GM19328 (cell line): Measurements from ENCODE around the gene NTM.

Experiments used
- ATAC-seq: cut with Tn5 transposase; IDR thresholded peaks from one replicate; pipeline ENCODE4 v1.9.1; 2021; ENCODE audit warnings: mild to moderate bottlenecking, moderate library complexity; ENCODE audit not compliant: unreplicated experiment

The NTM gene

DNA sequence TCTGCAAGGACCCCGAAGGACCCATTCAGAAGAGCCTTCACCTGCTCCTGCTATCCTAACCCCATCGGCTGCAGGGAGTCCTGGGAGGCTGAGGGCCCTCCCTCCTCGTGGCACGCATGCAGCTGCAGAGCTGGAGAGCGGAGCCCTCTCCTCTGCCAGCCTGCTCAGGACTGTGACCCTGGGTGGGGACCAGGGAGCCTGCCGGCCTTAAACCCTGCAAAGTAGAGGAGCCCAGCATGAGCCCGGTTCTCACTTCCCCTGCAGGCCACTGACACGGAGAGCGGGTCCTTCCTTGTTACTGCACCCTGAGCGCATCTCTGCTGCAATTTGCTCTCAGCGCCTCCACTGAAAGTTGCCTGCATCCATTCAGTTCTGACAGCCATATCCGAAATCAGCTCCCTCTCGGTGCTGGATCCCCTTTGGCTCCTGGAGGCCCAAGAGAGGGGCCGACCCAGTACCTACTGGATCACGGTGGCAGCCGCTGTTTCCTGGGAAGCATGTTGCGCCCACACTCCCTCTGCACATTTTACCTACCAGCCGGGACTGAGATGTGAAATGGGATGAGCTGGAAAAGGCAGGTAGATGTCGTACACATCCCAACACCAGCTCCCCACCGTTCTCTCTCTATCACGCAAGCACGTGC, 312.1 kb downstream of the NTM start:
- no peak for ATAC-seq

DNA sequence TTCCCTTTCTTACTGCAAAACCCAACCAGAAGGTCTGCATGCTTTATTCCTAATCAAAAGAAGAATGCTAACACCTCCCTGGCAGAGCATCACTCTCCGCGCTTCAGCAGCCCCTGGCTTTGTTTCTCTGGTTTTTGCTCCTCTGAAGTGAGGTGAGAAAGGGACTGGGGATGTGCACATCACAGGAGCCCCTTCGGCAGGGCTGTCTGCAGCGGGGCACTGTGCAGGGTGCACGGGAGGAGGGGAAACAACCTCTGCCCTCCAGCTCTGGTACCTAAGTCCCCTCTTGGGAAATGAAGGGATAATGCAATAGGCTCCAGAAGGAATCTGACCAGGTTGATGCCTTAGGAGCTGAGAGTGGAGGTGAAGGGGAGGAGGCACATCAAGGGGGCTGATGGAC, 312.7 kb downstream of the NTM start:
- ATAC-seq, result no peak

DNA sequence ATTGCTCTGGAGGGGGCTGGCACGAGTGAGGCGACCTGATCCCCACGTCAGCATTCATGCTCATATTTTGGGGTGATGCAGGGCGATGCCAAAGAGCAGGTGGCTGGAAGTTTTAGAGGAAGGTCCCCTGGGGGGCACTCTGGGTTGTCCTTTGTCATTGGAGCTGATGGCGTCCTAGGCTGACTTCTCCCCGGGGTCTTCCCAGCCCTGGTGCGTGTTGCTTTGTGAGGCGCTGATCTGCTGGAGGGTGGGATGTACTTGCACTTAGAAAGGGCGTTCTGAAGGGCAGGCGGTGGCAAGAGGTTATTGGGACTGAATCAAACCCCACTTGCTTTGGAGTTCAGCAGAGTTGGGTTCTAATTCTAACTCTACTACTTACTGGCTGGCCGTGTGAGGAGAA, 313.3 kb downstream of the NTM start:
- ATAC-seq, result no peak

DNA sequence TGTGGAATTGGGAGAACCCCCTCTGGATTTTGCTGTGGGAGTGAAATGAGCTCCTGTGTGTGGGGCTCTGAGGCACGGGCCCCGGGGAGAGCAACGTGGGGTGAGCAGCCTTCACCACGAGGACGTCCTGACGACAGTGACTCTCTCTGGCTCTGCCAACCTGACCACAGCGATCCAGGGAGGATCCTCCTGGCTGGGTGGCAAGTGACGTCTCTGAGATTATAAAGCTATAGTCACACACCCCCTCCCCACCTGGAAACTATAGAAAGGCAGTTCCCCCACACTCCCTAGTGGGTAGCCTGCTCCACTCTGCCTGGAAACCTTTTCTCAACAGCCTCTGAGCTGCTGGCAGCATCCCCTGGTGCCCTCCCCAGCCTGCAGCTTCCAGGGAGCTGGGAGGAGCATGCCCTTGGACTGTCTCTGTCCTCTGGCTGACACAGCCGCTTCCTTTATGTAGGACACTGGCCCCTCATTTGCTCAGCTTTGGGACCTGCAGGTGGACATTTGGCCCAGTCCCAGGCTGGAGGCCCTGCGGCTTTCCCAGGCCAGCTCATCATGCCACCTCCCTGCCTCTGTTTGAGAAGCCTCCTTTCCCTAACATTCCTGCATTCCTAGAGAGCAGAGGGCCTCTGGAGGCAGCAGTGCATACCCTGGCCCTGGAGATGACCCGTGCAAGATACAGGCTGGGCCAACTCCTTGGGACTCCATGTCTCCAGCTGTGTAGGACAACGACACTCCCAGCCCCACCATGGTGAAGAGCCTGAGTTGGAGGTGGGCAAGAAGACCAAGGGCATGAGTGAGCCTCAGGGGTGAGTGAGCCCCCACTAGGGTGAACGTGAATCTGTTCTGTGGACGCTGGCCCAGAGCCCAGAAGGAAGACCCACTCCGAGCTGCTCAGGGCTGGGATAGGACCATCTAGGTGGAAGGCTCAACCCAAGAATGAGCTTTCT, 314.0 kb downstream of the NTM start:
- ATAC-seq, result no peak

DNA sequence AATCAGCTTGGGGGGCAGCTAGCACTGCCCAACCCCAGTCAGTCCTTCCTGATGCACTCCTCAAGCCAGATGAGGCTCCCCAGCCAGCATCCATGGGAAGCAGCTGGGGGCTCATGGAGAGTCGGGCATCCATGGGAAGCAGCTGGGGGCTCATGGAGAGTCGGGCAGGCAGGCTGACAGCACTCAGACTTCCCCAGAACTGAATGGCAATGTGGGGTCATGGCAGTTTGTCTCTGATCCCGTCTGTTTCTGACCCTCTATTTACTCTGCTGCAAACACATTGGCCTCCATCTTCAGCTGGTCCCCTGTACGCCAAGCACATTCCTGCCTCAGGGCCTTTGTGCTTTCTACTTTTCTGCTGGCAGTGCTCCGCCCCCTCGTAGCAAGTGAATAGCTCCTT, 314.8 kb downstream of the NTM start:
- ATAC-seq, result no peak

DNA sequence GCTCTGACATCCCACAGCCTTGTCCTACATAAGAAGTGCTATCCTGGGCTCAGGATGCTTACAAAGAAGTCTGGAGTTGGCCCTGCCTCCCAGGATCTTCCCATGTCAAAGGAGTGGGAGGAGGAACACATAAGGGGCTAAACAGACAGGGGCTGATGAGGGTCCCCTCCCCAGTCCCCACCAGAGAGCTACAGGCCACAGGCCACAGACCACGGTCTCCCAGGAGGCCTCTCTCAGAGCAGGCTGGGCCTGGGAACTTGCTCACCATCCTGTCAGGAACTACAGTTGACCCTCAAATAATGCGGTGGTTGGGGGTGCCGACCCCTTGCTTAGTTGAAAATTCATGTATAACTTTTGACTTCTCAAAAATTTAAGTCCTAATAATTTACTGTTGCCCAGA, 315.5 kb downstream of the NTM start:
- no peak for ATAC-seq

DNA sequence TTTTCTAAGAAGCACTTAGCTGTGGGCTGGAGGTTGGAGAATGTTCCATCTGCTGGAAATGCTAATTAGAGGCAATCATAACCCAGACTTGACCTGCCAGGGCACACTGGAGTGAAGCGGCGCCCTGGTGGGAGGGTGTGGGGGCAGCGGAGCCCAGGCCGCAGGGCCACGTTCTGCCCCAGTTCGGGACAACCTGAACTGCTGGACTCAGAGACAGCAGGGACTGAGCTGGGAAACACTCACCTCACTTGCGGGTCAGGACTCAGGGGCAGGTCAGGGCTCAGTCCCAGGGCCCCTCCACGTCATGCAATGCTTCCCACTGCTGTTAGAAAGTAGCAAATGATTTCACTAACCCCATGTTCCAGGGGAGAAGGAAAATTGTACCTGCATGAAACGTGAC, 316.4 kb downstream of the NTM start:
- ATAC-seq, result no peak

DNA sequence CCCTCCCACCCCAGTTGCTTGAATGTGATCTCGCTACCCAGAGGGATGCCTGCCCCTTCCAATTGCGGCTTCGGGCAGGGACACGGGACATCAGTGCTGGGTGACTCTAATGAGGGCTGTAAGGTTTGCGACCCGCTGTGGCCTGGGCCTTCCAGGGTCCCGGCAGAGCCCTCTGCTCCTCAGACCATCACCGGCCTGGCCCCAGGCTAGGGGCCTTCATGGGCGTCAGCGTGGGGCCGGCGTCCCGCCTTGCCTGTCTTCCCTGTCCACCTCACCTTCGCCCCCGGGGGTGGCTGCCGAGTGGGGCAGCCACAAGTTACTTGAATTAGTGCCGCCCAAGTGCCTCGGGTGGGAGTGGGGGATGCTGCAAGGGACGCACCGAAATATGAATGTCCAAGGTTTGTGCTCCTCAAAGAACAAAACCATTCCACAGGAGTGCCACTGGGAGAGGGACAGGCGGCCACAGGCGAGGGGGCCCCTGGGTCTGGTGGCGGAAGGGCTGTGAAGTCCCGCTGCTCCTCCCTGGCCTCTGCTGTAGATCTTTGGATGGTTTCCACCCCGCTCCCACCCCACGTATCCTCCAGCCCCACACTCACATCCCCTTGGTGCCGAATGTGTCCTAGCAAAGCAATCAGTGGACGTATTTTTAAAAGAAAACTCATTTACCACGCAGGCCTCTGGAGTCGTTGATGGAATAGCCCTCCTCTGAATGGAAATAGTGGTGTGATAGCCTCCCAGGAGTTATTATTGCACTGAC, 317.1 kb downstream of the NTM start:
- ATAC-seq, result no peak

DNA sequence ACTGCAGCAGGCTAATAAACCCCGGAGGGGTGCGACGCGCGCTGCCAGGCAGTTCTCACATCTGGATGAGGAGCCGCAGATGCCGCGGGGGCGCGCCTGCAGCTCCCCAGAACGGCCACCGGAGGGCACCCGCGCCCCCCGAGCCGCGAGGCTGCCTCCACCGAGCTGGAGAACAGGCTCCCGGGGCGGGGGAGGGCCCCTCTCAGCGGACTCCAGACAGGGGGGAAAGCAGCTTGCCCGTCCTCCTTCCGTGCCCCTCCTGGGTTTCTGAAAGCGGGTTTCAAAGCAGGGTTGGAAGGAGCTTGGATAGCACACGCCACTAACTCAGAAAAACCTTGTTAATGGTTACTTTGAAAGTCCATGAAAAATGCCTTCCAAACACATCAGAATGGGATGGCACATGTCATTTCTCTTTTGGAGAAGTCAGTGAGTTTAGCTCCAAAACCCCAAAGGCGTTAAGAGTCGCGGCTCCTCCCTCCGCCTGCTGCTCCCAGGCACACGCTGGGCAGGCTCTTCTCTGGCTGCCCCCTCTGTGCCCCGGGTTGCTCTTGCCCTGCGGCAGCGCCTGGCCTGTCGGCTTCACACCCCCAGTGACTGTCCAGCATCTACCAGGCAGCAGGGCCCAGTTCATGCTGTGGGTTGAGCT, 317.8 kb downstream of the NTM start:
- peak; percentile 60 for ATAC-seq

DNA sequence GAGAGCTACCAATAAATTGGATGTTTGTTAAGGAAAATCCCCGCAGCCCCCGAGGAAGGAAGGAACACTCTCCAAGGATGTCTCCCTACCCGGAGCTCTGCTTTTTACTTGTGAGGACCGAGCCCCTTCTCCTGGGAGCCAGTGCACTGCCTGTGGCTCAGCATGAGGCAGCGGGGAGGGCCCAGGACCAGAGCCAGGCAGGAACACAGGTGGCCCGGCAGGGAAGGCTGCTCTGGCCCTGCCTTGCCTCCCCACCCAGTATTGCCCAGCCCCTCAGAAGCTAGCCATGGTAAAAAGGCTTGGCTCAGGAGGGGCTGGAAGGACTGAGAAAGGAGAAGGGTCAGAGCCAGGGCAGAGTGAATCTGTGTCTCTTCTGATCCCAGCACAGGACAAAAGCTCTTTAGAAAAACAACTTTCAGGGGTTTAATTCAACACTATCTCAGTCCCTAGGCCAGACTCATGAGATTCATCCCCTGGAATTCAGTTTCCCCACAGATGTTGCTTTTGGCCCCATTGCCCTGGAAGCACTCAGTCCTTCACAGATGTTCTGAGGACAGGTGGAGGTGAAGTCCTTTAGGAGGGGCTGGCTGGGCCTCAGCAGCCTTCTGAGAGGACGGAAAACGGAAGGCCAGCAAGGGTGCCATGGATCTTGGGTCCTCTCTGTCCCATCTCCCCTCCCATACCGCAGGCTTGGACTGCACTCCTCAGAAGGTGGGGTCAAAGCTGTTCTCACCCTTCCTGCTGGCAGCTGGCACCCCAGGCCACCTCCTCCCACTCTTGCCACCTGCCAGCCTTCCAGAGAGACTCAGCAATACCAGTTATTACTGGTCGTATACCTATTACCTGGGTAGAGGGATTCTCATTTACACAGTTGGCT, 318.9 kb downstream of the NTM start:
- no peak for ATAC-seq

DNA sequence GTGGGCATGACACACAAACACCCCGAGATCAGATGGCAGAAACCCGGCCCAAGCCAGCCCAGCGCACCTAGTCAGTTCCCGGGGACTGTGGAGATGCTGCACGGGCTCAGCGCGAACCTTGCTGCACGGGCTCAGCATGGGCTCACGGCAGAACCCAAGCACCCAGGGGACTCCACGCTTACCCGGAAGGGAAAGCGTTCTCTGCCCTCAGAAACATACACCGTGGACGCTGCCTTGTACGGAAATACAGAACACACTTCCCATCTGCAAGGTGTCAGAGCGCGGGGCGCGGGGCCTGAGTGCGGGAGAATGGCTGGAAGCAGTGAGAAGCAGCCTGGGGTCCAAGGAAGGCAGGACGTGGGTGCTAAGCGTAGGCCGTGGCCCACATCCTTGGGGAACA, 319.9 kb downstream of the NTM start:
- ATAC-seq, result no peak

DNA sequence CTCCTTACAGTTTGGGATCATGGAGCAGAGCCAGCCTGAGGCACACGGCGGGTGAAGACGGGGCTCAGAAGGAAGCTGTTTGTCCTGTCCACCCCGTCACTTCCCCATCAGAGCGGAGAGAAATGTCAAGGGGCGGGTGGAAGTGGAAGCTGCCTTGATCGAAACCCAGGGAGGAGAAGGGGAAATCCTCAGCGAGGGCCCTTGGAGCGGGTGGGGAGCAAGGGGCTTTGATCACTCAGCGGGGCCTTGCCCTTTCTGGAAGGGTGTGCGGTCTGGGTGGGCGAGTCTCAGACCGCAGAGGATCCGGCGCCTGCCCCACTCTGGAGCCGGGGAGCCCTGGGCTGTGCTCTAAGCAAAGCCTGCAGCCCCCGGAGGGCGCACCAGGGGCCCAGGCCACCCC, 320.4 kb downstream of the NTM start:
- no peak for ATAC-seq

DNA sequence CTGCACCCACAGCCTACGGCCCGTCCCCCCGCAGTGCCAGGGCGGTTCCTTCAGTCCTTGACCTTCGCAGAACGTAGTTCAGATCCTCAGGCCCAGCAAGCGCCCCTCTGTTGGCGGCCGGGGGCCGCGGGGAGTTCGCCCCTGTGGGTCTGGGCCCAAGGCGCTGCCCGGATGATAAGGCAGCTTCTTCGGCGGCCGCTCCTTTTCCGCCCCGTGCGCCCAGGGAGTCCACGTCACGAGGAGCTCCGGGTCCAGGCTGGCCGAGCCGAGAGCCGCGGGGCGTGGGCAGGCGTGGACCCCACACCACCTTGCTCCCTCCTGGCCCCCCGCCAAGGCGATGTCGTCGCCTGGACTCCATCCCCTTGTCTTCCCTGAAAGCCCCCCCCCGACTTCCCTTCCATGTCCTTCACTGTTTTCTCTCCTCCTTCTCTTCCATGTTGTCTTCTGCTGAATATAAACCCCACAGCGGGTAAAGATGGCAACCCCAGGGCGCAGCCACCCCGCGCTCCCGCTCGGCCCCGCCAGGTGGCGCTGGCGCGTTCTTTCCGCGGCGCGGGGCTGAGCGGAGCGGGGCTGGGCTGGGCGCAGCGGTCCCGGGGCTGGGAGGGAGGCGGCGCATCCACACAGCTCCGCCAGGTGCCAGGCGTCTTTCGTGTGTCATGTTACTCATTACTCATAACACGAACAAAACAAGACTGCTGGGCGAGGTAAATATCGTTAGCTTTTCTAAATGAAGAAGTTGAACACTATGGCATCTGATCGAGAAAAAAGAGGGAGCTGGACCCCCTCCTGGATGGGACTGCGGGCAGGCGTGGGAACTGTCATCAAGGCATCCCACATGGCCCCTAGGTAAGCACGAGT, 321.0 kb downstream of the NTM start:
- no peak for ATAC-seq

DNA sequence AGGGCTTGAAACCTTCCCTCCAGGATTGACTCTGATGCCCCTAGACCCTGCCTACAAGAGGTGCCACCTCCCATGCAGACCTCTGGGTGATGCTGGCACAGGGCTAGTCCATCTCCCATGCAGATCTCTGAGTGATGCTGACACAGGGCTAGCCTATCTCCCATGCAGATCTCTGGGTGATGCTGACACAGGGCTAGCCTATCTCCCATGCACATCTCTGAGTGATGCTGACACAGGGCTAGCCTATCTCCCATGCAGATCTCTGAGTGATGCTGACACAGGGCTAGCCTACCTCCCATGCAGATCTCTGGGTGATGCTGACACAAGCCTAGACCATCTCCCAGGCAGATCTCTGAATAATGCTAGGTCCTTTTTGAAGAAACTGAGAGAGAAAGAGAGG, 321.7 kb downstream of the NTM start:
- no peak for ATAC-seq

DNA sequence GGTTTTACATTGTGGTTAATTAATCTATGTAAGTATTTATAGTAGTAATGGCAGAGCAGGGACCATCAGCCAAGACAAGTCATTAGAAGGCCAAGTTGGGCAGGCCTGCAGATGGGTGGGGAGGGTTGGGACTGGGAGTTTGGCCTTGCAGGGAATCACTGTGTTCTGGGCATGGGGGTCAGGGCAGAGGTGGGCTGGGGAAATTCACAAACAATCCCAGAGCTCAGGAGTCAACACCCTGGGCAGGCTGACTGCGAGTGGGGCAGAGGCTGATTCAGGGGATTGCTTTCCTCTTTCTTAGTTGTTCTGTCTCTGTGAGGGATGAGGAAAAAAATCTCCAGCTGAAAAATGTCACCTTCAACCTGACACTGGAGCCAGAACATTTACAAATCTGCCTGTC, 322.5 kb downstream of the NTM start:
- no peak for ATAC-seq

DNA sequence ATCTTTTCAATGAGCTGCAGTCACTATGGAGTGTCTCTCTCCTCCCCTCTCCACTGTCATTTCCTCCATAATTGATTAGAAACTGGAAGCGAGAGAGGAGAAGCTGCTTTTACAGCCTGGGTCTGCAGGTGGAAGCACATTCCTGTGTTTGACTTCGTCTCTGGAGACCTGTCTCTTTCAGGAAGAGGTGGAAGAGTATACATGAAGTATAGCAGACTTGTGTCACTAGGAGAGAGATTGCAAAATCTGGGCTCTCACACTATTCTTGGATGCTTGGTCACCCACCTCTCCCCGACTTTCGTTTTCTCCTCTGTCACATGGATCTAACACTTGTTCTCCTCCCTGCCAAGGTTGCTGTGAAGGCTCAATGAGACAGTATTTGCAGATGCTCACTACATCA, 323.3 kb downstream of the NTM start:
- ATAC-seq, result no peak

DNA sequence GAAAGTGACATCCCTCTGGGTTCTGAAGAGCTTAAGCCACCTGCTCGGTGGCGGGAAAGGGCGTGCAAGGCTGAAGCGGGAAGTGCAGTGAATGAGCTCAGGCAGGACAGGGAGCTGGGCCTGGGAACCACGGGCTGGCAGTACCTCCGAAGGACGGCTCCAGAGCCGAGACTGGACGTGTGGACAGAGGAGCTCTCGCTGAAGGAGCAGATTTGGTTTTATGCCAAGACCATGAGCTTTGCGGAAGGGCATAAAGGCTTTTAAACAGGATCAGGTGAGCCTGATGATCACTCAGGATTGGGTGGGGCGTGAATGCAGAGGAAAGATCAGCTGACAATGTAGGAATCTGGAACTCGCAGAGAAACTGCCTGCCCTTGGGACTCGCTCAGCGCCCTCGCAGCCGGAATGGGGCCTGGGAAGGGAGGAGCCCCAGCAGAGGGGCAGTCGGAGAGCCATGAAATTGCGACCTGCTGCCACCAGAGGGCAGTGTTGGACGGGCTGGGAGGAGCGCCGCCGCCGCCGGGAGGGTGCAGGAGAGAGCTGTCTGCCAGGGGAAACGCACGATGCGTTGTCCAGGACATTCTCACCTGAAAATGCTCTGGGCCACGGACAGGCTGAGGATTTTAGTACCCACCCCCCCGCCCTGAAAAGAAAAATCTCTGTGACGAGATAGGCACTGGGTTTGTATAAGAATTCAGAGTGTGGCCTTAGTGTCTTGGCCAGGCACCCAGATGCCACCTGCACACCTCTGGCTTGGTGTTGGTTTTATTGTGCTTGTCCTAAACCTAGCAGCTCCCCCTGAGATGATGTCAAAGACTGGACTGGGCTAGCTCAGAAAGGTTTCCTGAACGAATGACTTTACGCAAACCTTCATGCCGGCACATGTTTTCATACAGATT, 324.4 kb downstream of the NTM start:
- ATAC-seq, result peak; percentile 66

DNA sequence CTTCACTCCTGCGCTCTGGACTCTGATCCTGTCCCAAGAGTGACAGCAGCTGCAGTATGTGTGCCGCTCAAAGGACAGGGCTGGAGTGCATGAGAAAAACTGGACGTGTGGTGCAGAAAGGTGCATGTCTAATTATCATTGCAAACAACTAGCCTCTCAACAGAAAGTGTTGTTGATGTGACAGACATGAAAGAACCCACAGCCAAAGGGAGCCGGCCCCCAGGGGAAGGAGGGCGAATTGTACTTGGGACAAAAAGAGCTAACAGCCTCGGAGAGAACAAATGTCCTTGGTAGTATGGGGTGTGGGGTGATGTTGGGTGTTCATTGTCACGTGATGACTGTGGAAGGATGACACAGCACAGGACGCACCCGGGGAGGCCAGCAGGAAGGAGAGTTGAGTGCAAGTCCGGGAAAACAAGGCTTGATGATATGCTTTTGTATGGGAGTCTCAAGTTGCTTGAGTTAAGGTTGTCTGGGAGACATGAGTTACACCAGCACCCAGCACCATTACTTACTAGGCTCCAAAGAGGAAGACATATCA, 325.5 kb downstream of the NTM start:
- no peak for ATAC-seq
